KMS-11 (cell line): ENCODE data around the gene CELF5.
"Not testable (repeated sequence)": the region's sequence is repeated elsewhere in the genome, so short reads cannot be mapped to it uniquely, and the experiment has no call there.

ENCODE experiments used
- H2AFZ ChIP-seq: fragments of 200-600 bp; sonication (generic); 2 replicates; pipeline ENCODE4 v1.6.1; 2016; ENCODE audit warnings: antibody characterized with exemption, mixed run types, low read depth
- H3K27ac ChIP-seq: fragments of 200-600 bp; sonication (generic); 2 replicates; pipeline ENCODE4 v1.6.1; 2016; ENCODE audit warnings: mild to moderate bottlenecking, mixed run types
- H3K27me3 ChIP-seq: fragments of 200-600 bp; sonication (generic); 2 replicates; pipeline ENCODE4 v1.6.1; 2017; ENCODE audit warnings: mild to moderate bottlenecking, low read depth, mixed run types, moderate library complexity; ENCODE audit not compliant: insufficient read depth
- H3K36me3 ChIP-seq: fragments of 200-600 bp; sonication (generic); 2 replicates; pipeline ENCODE4 v1.6.1; 2017; ENCODE audit warnings: mild to moderate bottlenecking, mixed run types; ENCODE audit not compliant: insufficient read depth
- H3K4me1 ChIP-seq: fragments of 200-600 bp; sonication (generic); 2 replicates; pipeline ENCODE4 v1.6.1; 2016; ENCODE audit warnings: mild to moderate bottlenecking, low read depth, mixed run types; ENCODE audit not compliant: poor library complexity, severe bottlenecking
- H3K4me2 ChIP-seq: fragments of 200-600 bp; sonication (generic); 2 replicates; pipeline ENCODE4 v1.7.0; 2016; ENCODE audit warnings: mild to moderate bottlenecking, mixed run types
- H3K4me3 ChIP-seq: fragments of 200-600 bp; sonication (generic); IDR thresholded peaks from 2 replicates; pipeline ENCODE4 v1.6.1; 2017; ENCODE audit warnings: low read depth, low read length, mixed read lengths; ENCODE audit not compliant: insufficient read depth
- H3K79me2 ChIP-seq: fragments of 200-600 bp; sonication (generic); 2 replicates; pipeline ENCODE4 v1.6.1; 2016; ENCODE audit warnings: low read depth, mixed run types; ENCODE audit not compliant: insufficient read depth
- H3K9ac ChIP-seq: fragments of 200-600 bp; sonication (generic); 2 replicates; pipeline ENCODE4 v1.6.1; 2016; ENCODE audit warnings: mild to moderate bottlenecking, mixed run types
- H4K20me1 ChIP-seq: fragments of 200-600 bp; sonication (generic); 2 replicates; pipeline ENCODE4 v1.6.1; 2016; ENCODE audit warnings: mild to moderate bottlenecking, mixed run types; ENCODE audit not compliant: insufficient read depth
- CTCF ChIP-seq: fragments of 200-600 bp; sonication (generic); conservative IDR thresholded peaks from 2 replicates; pipeline ENCODE4 v1.6.1; 2017; ENCODE audit warnings: low read depth, mild to moderate bottlenecking, antibody characterized with exemption, low read length, moderate library complexity, mixed read lengths

The CELF5 gene

DNA sequence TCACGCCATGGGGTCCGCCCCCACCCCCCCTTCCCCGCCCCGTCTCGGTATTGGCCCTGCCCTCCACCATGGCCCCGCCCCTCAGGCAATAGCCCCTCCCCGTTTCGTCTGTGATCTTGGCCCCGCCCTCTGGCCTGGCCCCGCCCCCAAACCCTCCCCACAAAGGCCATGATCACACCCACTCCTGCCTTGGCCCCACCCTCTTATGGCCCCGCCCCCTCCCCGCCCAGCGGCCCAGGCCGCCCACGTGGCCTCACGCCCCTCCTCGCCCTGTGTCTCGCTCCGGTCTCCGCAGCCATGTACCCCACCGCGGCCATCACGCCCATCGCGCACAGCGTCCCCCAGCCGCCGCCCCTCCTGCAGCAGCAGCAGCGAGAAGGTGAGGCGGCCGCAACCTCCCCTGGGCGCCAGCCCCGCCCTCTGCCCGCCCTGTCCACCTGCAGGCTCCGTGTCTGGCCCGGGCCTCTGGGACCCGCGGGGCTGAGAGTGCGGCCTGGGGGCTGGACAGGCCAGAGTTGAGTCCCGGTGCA is 61.3 kb downstream of the CELF5 start:
- H3K36me3 ChIP-seq: no peaks in the 10 kb centered on the region

GRCh38 chr19:3287814-3288213 is 63.4 kb downstream of the CELF5 start:
- no peak overlapping the region for H2AFZ ChIP-seq
- no peaks in the 10 kb centered on the region for H3K4me1 ChIP-seq
- no peaks in the 10 kb centered on the region for H3K79me2 ChIP-seq
- no peak overlapping the region for H3K27ac ChIP-seq
- no peaks in the 10 kb centered on the region for H3K36me3 ChIP-seq
- peaks cover 68% of the 10 kb centered on the region for H3K27me3 ChIP-seq
- no peaks in the 10 kb centered on the region for H4K20me1 ChIP-seq
- no peak for TF ChIP-seq CTCF
- no peak overlapping the region for H3K9ac ChIP-seq
- no peak overlapping the region for H3K4me2 ChIP-seq
- no peak overlapping the region for H3K4me3 ChIP-seq

More for the DNA sequence above, 61.3 kb downstream of the CELF5 start:
- Histone ChIP-seq H3K4me3 (no peak overlapping the region), H3K27ac (no peak overlapping the region), H3K9ac (no peak overlapping the region), H3K4me2 (no peak overlapping the region), H2AFZ (no peak overlapping the region), H4K20me1 (no peaks in the 10 kb centered on the region), H3K27me3 (peaks cover 68% of the 10 kb centered on the region), H3K4me1 (no peaks in the 10 kb centered on the region), H3K79me2 (no peaks in the 10 kb centered on the region)
- no peak for TF ChIP-seq CTCF

GRCh38 chr19:3288437-3288836 is 64.0 kb downstream of the CELF5 start:
- not testable (repeated sequence) for H3K4me2 ChIP-seq, H3K9ac ChIP-seq, H2AFZ ChIP-seq, H3K27ac ChIP-seq, H3K4me1 ChIP-seq, H4K20me1 ChIP-seq, H3K4me3 ChIP-seq, H3K79me2 ChIP-seq, H3K36me3 ChIP-seq
- H3K27me3 ChIP-seq: peaks cover 69% of the 10 kb centered on the region

GRCh38 chr19:3289971-3290569 is 65.6 kb downstream of the CELF5 start:
- no peaks in the 10 kb centered on the region for H3K36me3 ChIP-seq
- no peak overlapping the region for H3K4me2 ChIP-seq
- H3K4me3 ChIP-seq: no peak overlapping the region
- H2AFZ ChIP-seq: no peak overlapping the region
- H3K27me3 ChIP-seq: peaks cover 72% of the 10 kb centered on the region
- no peaks in the 10 kb centered on the region for H4K20me1 ChIP-seq
- H3K4me1 ChIP-seq: no peaks in the 10 kb centered on the region
- no peaks in the 10 kb centered on the region for H3K79me2 ChIP-seq
- H3K27ac ChIP-seq: no peak overlapping the region
- TF ChIP-seq CTCF: no peak
- H3K9ac ChIP-seq: no peak overlapping the region

- peaks cover 79% of the 10 kb centered on the region for H3K27me3 ChIP-seq
- H2AFZ ChIP-seq, H3K27ac ChIP-seq, H3K4me2 ChIP-seq, H3K36me3 ChIP-seq, H3K9ac ChIP-seq, H3K4me3 ChIP-seq, H3K79me2 ChIP-seq, H3K4me1 ChIP-seq, H4K20me1 ChIP-seq: not testable (repeated sequence)
Observed at GRCh38 chr19:3290858-3291257, 66.4 kb downstream of the CELF5 start.
